Activated CD4-positive, alpha-beta T cell treated with anti-CD3 and anti-CD28 coated beads, Interleukin-2, amount 50 U/mL, for 4 hours (primary cell): Measurements from ENCODE around the gene ZFP42.
"Not testable (repeated sequence)": the region's sequence is repeated elsewhere in the genome, so short reads cannot be mapped to it uniquely, and the experiment has no call there.

Experiments used
- DNase-seq, 2 experiments: peaks; one replicate each; pipeline ENCODE4 v3.0.0-alpha.2; 2020

The ZFP42 gene

GRCh38 chr4:188023682-188024081 is 28.1 kb downstream of the ZFP42 start:
- no peak for DNase-seq

- DNase-seq: no peak
These were observed 29.9 kb downstream of the ZFP42 start for GRCh38 chr4:188025476-188025875.

- DNase-seq: no peak
These were observed 33.5 kb downstream of the ZFP42 start for GRCh38 chr4:188029114-188029513.

GRCh38 chr4:188030401-188030800 is 34.8 kb downstream of the ZFP42 start:
- DNase-seq: no peak

- no peak for DNase-seq
These were observed 36.2 kb downstream of the ZFP42 start for GRCh38 chr4:188031751-188032150.

GRCh38 chr4:188032170-188032569 is 36.6 kb downstream of the ZFP42 start:
- no peak for DNase-seq

GRCh38 chr4:188032583-188032982 is 37.0 kb downstream of the ZFP42 start:
- DNase-seq: no peak

- DNase-seq: no peak
These were observed 41.6 kb downstream of the ZFP42 start for GRCh38 chr4:188037003-188037713.

GRCh38 chr4:188041721-188042120 is 46.1 kb downstream of the ZFP42 start:
- DNase-seq: no peak

- no peak for DNase-seq
These were observed 46.6 kb downstream of the ZFP42 start for GRCh38 chr4:188042191-188042590.

- no peak for DNase-seq
These were observed 47.6 kb downstream of the ZFP42 start for GRCh38 chr4:188043154-188043553.

- not testable (repeated sequence) for DNase-seq
These were observed 49.9 kb downstream of the ZFP42 start for GRCh38 chr4:188045461-188045860.

- DNase-seq: no peak
These were observed 51.1 kb downstream of the ZFP42 start for GRCh38 chr4:188046657-188047056.

- DNase-seq: no peak
These were observed 57.7 kb downstream of the ZFP42 start for GRCh38 chr4:188053302-188053701.
